Upper lobe of right lung (tissue), 1 donor: ENCODE results near the gene GRK1. TPM values are rescaled to one million over a fixed set of nuclear protein-coding genes. Genes with fewer than 3 reads are reported as not detected.
A peak's percentile ranks its signal among the peaks of the same experiment; 100 is the strongest.

Experiments used
- ATAC-seq: fragments of 200-7000 bp; cut with Tn5 transposase; one replicate; pipeline ENCODE4 v1.9.1; 2020; ENCODE audit warnings: mild to moderate bottlenecking, moderate library complexity
- DNase-seq: peaks from one replicate; pipeline ENCODE4 v3.0.0-alpha.2; 2020
- H3K27ac ChIP-seq: fragments of 200-600 bp; one replicate; pipeline ENCODE4 v1.8.0; 2022
- H3K27me3 ChIP-seq: fragments of 200-600 bp; one replicate; pipeline ENCODE4 v1.8.0; 2022; ENCODE audit warnings: mild to moderate bottlenecking
- H3K36me3 ChIP-seq: fragments of 200-600 bp; one replicate; pipeline ENCODE4 v1.8.0; 2022
- H3K4me1 ChIP-seq: fragments of 200-600 bp; one replicate; pipeline ENCODE4 v1.8.0; 2022
- H3K4me3 ChIP-seq: fragments of 200-600 bp; one replicate; pipeline ENCODE4 v1.8.0; 2022; ENCODE audit warnings: mild to moderate bottlenecking
- H3K9me3 ChIP-seq: fragments of 200-600 bp; one replicate; pipeline ENCODE4 v1.8.0; 2022
- CTCF ChIP-seq: fragments of 200-600 bp; IDR thresholded peaks from one replicate; pipeline ENCODE4 v1.8.0; 2022; ENCODE audit warnings: antibody characterized with exemption
- intact Hi-C: fragments of 100-400 bp; cut with DNase I; formaldehyde crosslinking; loops from one replicate; pipeline ENCODE4 v1.11.0; 2022
- total RNA-seq: library from RNA; stranded (reverse); fragmentation: NEBNext Ultra II Directional; extraction: Animal tissue kit (Norgen Biotek cat#: 25700); gene quantifications from one replicate; pipeline ENCODE4 v1.2.1, GENCODE V29; 2021
- donor health status: DM: no; HTN: yes; CAD: no; lungs with severe emphysema.

Gene GRK1
- total RNA-seq, 1 donor from 2014 or later: 0.09 TPM

- TF ChIP-seq CTCF: no peak
- Histone ChIP-seq H3K4me3 (no peak overlapping the region), H3K27me3 (no peaks in the 10 kb centered on the region), H3K36me3 (no peaks in the 10 kb centered on the region), H3K4me1 (no peaks in the 10 kb centered on the region), H3K9me3 (no peaks in the 10 kb centered on the region), H3K27ac (no peak overlapping the region)
- peak; percentile 60 for DNase-seq
- intact Hi-C loops: no loop called here
- peak; percentile 13 for ATAC-seq
Measured at GRCh38 chr13:113671066-113672001, 4.3 kb downstream of the GRK1 start.

GRCh38 chr13:113672002-113672651, 5.1 kb downstream of the GRK1 start:
- peak; percentile 52 for ATAC-seq

GRCh38 chr13:113722921-113723320, 55.9 kb downstream of the GRK1 start:
- TF ChIP-seq CTCF: no peak
- Histone ChIP-seq H3K27me3 (no peaks in the 10 kb centered on the region), H3K4me1 (peaks cover 9% of the 10 kb centered on the region), H3K36me3 (no peaks in the 10 kb centered on the region), H3K9me3 (no peaks in the 10 kb centered on the region), H3K27ac (no peak overlapping the region), H3K4me3 (no peak overlapping the region)
- intact Hi-C loops: no loop called here
- no peak for DNase-seq
- ATAC-seq: no peak

More at GRCh38 chr13:113672002-113672651, 5.1 kb downstream of the GRK1 start:
- Histone ChIP-seq H3K27me3 (no peaks in the 10 kb centered on the region), H3K4me3 (no peak overlapping the region), H3K9me3 (no peaks in the 10 kb centered on the region), H3K4me1 (no peaks in the 10 kb centered on the region), H3K36me3 (no peaks in the 10 kb centered on the region), H3K27ac (no peak overlapping the region)
- no peak for DNase-seq
- TF ChIP-seq CTCF: no peak
- intact Hi-C loops: no loop called here

GRCh38 chr13:113723410-113724015, 56.5 kb downstream of the GRK1 start:
- no peak for DNase-seq
- no peak overlapping the region for H3K4me3 ChIP-seq
- no peak overlapping the region for H3K27ac ChIP-seq
- intact Hi-C loops: no loop called here
- H3K36me3 ChIP-seq: no peaks in the 10 kb centered on the region
- no peak for TF ChIP-seq CTCF
- H3K27me3 ChIP-seq: no peaks in the 10 kb centered on the region
- ATAC-seq: no peak
- H3K9me3 ChIP-seq: no peaks in the 10 kb centered on the region
- peaks cover 9% of the 10 kb centered on the region for H3K4me1 ChIP-seq

- H3K27ac ChIP-seq: no peak overlapping the region
- DNase-seq: peak; percentile 63
- H3K4me1 ChIP-seq: peaks cover 9% of the 10 kb centered on the region
- no peaks in the 10 kb centered on the region for H3K27me3 ChIP-seq
- no peak for ATAC-seq
- intact Hi-C loops: no loop called here
- no peak overlapping the region for H3K4me3 ChIP-seq
- no peak for TF ChIP-seq CTCF
- no peaks in the 10 kb centered on the region for H3K9me3 ChIP-seq
- H3K36me3 ChIP-seq: no peaks in the 10 kb centered on the region
Measured at GRCh38 chr13:113724016-113724758, 57.2 kb downstream of the GRK1 start.
